H9 (cell line): ENCODE data around the gene SLC9A1. TPM values are rescaled to one million over a fixed set of nuclear protein-coding genes. Genes with fewer than 3 reads are reported as not detected.
A peak's percentile ranks its signal among the peaks of the same experiment; 100 is the strongest.

Source experiments
- DNase-seq: peaks from one replicate; pipeline ENCODE4 v3.0.0-alpha.2; 2017
- H2AFZ ChIP-seq: one replicate; pipeline ENCODE4 v1.6.1; 2013; ENCODE audit warnings: mild to moderate bottlenecking, low read length, control low read depth, moderate library complexity
- H2AK5ac ChIP-seq: 2 replicates; pipeline ENCODE4 v1.6.1; 2013; ENCODE audit warnings: low read length, control low read depth, mixed read lengths; ENCODE audit not compliant: insufficient read length
- H2BK120ac ChIP-seq: one replicate; pipeline ENCODE4 v1.6.1; 2013; ENCODE audit warnings: low read depth, mild to moderate bottlenecking, low read length, control low read depth, inconsistent platforms; ENCODE audit not compliant: poor library complexity, severe bottlenecking
- H2BK12ac ChIP-seq: 2 replicates; pipeline ENCODE4 v1.6.1; 2013; ENCODE audit warnings: low read length, control low read depth, mixed read lengths, low read depth; ENCODE audit not compliant: insufficient read length
- H2BK15ac ChIP-seq: 2 replicates; pipeline ENCODE4 v1.6.1; 2013; ENCODE audit warnings: low read depth, low read length, control low read depth
- H2BK20ac ChIP-seq: one replicate; pipeline ENCODE4 v1.6.1; 2013; ENCODE audit warnings: low read depth, mild to moderate bottlenecking, low read length, control low read depth, inconsistent platforms; ENCODE audit not compliant: poor library complexity, severe bottlenecking
- H2BK5ac ChIP-seq: 2 replicates; pipeline ENCODE4 v1.6.1; 2013; ENCODE audit warnings: low read length, control low read depth, mixed read lengths; ENCODE audit not compliant: insufficient read length
- H3K14ac ChIP-seq: 2 replicates; pipeline ENCODE4 v1.6.1; 2013; ENCODE audit warnings: low read length, control low read depth; ENCODE audit not compliant: insufficient read depth
- H3K18ac ChIP-seq: 2 replicates; pipeline ENCODE4 v1.6.1; 2013; ENCODE audit warnings: low read depth, mild to moderate bottlenecking, mixed read lengths, low read length, control low read depth; ENCODE audit not compliant: insufficient read length
- H3K23ac ChIP-seq: 2 replicates; pipeline ENCODE4 v1.6.1; 2013; ENCODE audit warnings: low read length, control low read depth, mixed read lengths, low read depth; ENCODE audit not compliant: insufficient read length
- H3K23me2 ChIP-seq: 2 replicates; pipeline ENCODE4 v1.6.1; 2013; ENCODE audit warnings: low read depth, mild to moderate bottlenecking, mixed read lengths, low read length, control low read depth; ENCODE audit not compliant: insufficient read length, poor library complexity, severe bottlenecking
- H3K27ac ChIP-seq: 2 replicates; pipeline ENCODE4 v1.5.1; 2013; ENCODE audit warnings: low read length, control low read depth, mixed read lengths, low read depth; ENCODE audit not compliant: insufficient read length
- H3K27me3 ChIP-seq: 2 replicates; pipeline ENCODE4 v1.6.1; 2013; ENCODE audit warnings: low read length, control low read depth, inconsistent platforms; ENCODE audit not compliant: insufficient read depth
- H3K4ac ChIP-seq: 2 replicates; pipeline ENCODE4 v1.6.1; 2013; ENCODE audit warnings: low read depth, mild to moderate bottlenecking, control low read depth, inconsistent platforms, low read length, moderate library complexity
- H3K4me1 ChIP-seq: 2 replicates; pipeline ENCODE4 v1.6.1; 2013; ENCODE audit warnings: low read length, control low read depth, inconsistent platforms; ENCODE audit not compliant: insufficient read depth
- H3K4me2 ChIP-seq: 2 replicates; pipeline ENCODE4 v1.6.1; 2013; ENCODE audit warnings: low read length, control low read depth, mixed read lengths; ENCODE audit not compliant: insufficient read length, insufficient read depth
- H3K56ac ChIP-seq: 2 replicates; pipeline ENCODE4 v1.6.1; 2013; ENCODE audit warnings: low read depth, mild to moderate bottlenecking, mixed read lengths, low read length, control low read depth; ENCODE audit not compliant: insufficient read length
- H3K79me1 ChIP-seq: 2 replicates; pipeline ENCODE4 v1.6.1; 2013; ENCODE audit warnings: low read depth, mild to moderate bottlenecking, moderate library complexity, low read length, control low read depth, inconsistent platforms; ENCODE audit not compliant: insufficient read depth, poor library complexity, severe bottlenecking
- H3K79me2 ChIP-seq: 2 replicates; pipeline ENCODE4 v1.6.1; 2013; ENCODE audit warnings: low read length, control low read depth, inconsistent platforms; ENCODE audit not compliant: insufficient read depth
- H3K9ac ChIP-seq: 2 replicates; pipeline ENCODE4 v1.6.1; 2013; ENCODE audit warnings: low read length, control low read depth, mixed read lengths; ENCODE audit not compliant: insufficient read length; ENCODE audit errors: extremely low read depth
- H3K9me3 ChIP-seq: one replicate; pipeline ENCODE4 v1.6.1; 2013; ENCODE audit warnings: low read depth, low read length, inconsistent platforms; ENCODE audit not compliant: control insufficient read depth
- H3T11ph ChIP-seq: one replicate; pipeline ENCODE4 v1.6.1; 2013; ENCODE audit warnings: mild to moderate bottlenecking, low read length, control low read depth, inconsistent platforms
- H4K20me1 ChIP-seq: one replicate; pipeline ENCODE4 v1.6.1; 2013; ENCODE audit not compliant: control insufficient read depth, insufficient read length, insufficient read depth
- H4K5ac ChIP-seq: 2 replicates; pipeline ENCODE4 v1.6.1; 2013; ENCODE audit warnings: low read depth, mild to moderate bottlenecking, mixed read lengths, low read length, control low read depth; ENCODE audit not compliant: insufficient read length
- H4K8ac ChIP-seq: replicated peaks from 2 replicates; pipeline ENCODE4 v1.6.1; 2013; ENCODE audit warnings: low read length, control low read depth, mixed read lengths, low read depth; ENCODE audit not compliant: insufficient read length
- H4K91ac ChIP-seq: 2 replicates; pipeline ENCODE4 v1.6.1; 2013; ENCODE audit warnings: low read depth, mild to moderate bottlenecking, moderate library complexity, mixed read lengths, low read length, control low read depth; ENCODE audit not compliant: insufficient read length
- H3K27ac Mint-ChIP-seq, 3 experiments: 2 replicates in 2 of 3; 3 replicates in 1 of 3; pipeline ENCODE4 v1.8.0; 2020 to 2021; ENCODE audit warnings: mixed read lengths in 3 of 3, mild to moderate bottlenecking in 1 of 3, moderate library complexity in 1 of 3
- H3K27me3 Mint-ChIP-seq: 2 replicates; pipeline ENCODE4 v1.8.0; 2021; ENCODE audit warnings: low read depth, mild to moderate bottlenecking, moderate library complexity, mixed read lengths
- H3K36me3 Mint-ChIP-seq, 3 experiments: 2 replicates in 2 of 3; 3 replicates in 1 of 3; pipeline ENCODE4 v1.8.0; 2020 to 2021; ENCODE audit warnings: low read depth in 3 of 3, mixed read lengths in 3 of 3; ENCODE audit not compliant: insufficient read depth in 1 of 3
- H3K4me1 Mint-ChIP-seq, 2 experiments: 2 replicates each; pipeline ENCODE4 v1.8.0; 2020; ENCODE audit warnings: mixed read lengths in 2 of 2
- H3K4me3 Mint-ChIP-seq, 2 experiments: 2 replicates in 1 of 2; 3 replicates in 1 of 2; pipeline ENCODE4 v1.8.0; 2020 to 2021; ENCODE audit warnings: mild to moderate bottlenecking in 2 of 2, mixed read lengths in 2 of 2, moderate library complexity in 1 of 2
- H3K9me3 Mint-ChIP-seq, 2 experiments: 2 replicates in 1 of 2; 3 replicates in 1 of 2; pipeline ENCODE4 v1.8.0; 2020; ENCODE audit warnings: mild to moderate bottlenecking in 2 of 2, mixed read lengths in 2 of 2, moderate library complexity in 1 of 2
- CTCF ChIP-seq: fragments of 200-600 bp; sonication (generic); conservative IDR thresholded peaks from 3 replicates; pipeline ENCODE4 v1.8.0; 2021; ENCODE audit warnings: antibody characterized with exemption, mild to moderate bottlenecking
- WGBS: extraction: QIAGEN DNeasy Blood & Tissue Kit; methylation state at CpG from one replicate; pipeline ENCODE4 v1.1.7; 2013; ENCODE audit warnings: missing lambda C conversion rate, low lambda C conversion rate, mixed read lengths; ENCODE audit not compliant: insufficient read length; ENCODE audit errors: extremely low coverage; 5-methylcytosine and 5-hydroxymethylcytosine counted together
- total RNA-seq: library from RNA; stranded (reverse); gene quantifications from 2 replicates; pipeline ENCODE4 v1.2.1, GENCODE V29; 2021

Gene SLC9A1
- total RNA-seq, 1 experiment from 2014 or later, result 20.8 TPM

- Histone ChIP-seq H4K5ac (no peak overlapping the region), H3K27me3 (no peaks in the 10 kb centered on the region), H3K4me2 (no peak overlapping the region), H2BK12ac (no peak overlapping the region), H3K79me2 (no peaks in the 10 kb centered on the region), H2AFZ (no peak overlapping the region), H2BK120ac (no peak overlapping the region), H4K20me1 (no peaks in the 10 kb centered on the region), H3K23ac (no peak overlapping the region), H3K4me1 (peaks cover 16% of the 10 kb centered on the region), H2BK20ac (no peak overlapping the region), H3K79me1 (no peaks in the 10 kb centered on the region), H3K27ac (no peak overlapping the region), H3K4ac (no peak overlapping the region), H2BK15ac (no peak overlapping the region), H3K9me3 (no peaks in the 10 kb centered on the region), H3K14ac (no peak overlapping the region; the same call in 1 of the 2 replicates), H3K18ac (no peak overlapping the region), H4K8ac (no peak overlapping the region), H2AK5ac (no peak overlapping the region), H3T11ph (no peak overlapping the region), H2BK5ac (no peak overlapping the region), H3K23me2 (no peaks in the 10 kb centered on the region), H3K56ac (no peak overlapping the region), H4K91ac (no peak overlapping the region), H3K9ac (no peak overlapping the region)
- TF ChIP-seq CTCF, result no peak
- Mint-ChIP-seq H3K27me3 (no peaks in the 10 kb centered on the region; the same call in 1 of the 2 replicates), H3K27ac (peak overlapping the region in 2 of 3 experiments; percentile 51 to 75; a peak in 3 of 7 replicates), H3K4me3 (no peak overlapping the region), H3K9me3 (no peaks in the 10 kb centered on the region), H3K36me3 (peaks cover 0 to 8% (median 0%) of the 10 kb centered on the region in 3 experiments; a peak in 2 of 7 replicates), H3K4me1 (peaks cover 41 to 48% of the 10 kb centered on the region in 2 experiments)
- no peak for DNase-seq
- no CpG with 5 or more reads among the region's 11 CpGs for WGBS
Measured at GRCh38 chr1:27137544-27138075, 17.3 kb downstream of the SLC9A1 start.
